ENCODE data around the gene LEKR1. TPM values are rescaled to one million over a fixed set of nuclear protein-coding genes. Genes with fewer than 3 reads are reported as not detected.

Gene LEKR1
- total RNA-seq, 2 donors from 2014 or later: 1.0 to 1.7 TPM

DNA sequence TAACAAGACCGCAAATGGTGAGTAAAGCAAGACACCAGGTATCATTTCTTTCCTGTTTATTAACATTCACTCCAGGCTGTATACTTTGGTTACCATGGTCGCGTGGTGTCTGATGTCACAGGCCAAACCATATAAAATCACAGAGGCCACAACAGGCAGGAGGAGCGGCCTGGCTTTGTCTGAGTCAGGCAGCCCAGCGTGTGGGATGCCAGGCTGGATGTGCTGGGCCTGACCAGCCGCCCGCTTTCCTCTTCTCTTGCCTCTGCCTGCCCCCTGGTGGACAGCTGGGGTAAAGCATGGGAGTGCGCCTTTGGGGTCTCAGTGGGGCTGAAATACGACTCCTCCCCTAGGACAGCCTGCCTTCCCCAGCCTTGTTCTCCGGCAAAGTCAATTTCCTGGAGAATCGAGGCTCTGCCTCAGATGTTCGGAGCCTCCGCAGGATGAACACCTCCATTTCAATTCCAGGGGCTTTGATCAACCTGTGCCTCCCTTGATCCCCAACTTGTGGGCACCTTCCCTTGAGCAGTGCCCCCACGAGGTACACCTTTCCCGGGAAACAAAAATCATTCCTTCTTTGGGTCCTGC lies 255.6 kb downstream of the LEKR1 start:
- Mint-ChIP-seq H3K9me3 (no peaks in the 10 kb centered on the region), H3K4me1 (ENCODE audit: low read depth) (peaks cover 49% of the 10 kb centered on the region), H3K27ac (peak overlapping the region; percentile 35), H3K27me3 (ENCODE audit: low read depth) (no peaks in the 10 kb centered on the region), H3K4me3 (no peak overlapping the region), H3K36me3 (ENCODE audit: insufficient read depth in 2 of 2) (no peaks in the 10 kb centered on the region)
- ATAC-seq (replicated peaks in 1 of 2) (peak; percentile 95), DNase-seq (peak; percentile 88 to 92)

DNA sequence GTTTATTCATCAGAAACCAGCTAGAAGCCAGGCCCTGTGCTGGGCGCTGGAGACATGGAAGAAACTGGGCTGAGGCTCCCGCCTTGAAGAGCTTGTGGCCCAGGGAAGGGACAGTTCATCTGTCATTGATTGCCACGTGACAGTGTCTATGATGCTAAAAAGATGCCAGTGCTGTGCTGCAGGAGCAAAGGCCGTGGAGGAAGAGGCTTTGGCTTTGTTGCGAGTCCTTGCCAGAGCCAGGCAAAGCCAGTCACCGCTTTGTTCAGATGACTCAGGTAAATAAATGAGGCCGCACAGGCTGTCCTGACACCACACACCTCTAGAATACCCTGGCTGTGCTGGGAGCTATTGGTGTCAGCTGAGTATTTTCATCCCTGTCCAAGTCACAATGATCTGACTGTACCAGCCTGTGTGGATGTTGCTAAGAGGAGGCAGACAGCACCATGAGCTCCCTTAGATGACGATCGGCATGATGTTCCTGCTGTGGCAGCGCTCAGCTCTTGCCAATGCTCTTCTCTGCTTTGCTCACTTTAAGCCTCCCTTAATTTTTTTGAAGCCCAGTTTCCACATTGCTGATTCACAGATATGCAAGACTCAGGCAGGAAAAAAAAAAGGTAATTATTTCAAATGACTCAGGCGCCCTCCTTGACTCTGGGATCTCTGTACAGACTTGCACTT lies 256.3 kb downstream of the LEKR1 start:
- DNase-seq: no peak
- Mint-ChIP-seq H3K27ac (no peak overlapping the region), H3K27me3 (ENCODE audit: low read depth) (no peaks in the 10 kb centered on the region), H3K36me3 (ENCODE audit: insufficient read depth in 2 of 2) (no peaks in the 10 kb centered on the region), H3K9me3 (no peaks in the 10 kb centered on the region), H3K4me1 (ENCODE audit: low read depth) (peaks cover 57% of the 10 kb centered on the region), H3K4me3 (no peak overlapping the region)
- no peak for ATAC-seq (replicated peaks in 1 of 2)

DNA sequence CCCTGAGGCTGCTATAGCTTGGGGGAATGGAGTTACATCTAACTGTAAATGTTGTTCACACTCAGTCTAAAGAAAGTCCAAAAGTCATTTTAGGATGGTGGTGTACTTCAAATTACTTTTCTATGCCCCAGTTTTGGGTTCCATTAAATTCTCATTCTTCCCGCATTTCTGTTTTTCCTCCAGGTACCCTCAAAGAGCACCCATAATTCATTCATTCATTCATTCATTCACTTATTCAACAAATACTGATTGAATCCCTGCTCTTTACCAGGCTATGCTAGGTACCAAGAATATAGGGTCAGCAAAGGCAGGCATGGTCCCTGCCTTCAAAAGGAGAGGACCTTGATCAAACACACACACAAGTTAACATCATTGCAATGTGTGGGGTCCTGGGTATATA lies 257.7 kb downstream of the LEKR1 start:
- H3K9me3 Mint-ChIP-seq: no peaks in the 10 kb centered on the region
- ATAC-seq (replicated peaks in 1 of 2) (no peak), DNase-seq (no peak)
- H3K4me3 Mint-ChIP-seq: no peak overlapping the region
- H3K27me3 Mint-ChIP-seq (ENCODE audit: low read depth): no peaks in the 10 kb centered on the region
- no peak overlapping the region for H3K27ac Mint-ChIP-seq
- H3K4me1 Mint-ChIP-seq (ENCODE audit: low read depth): peaks cover 59% of the 10 kb centered on the region
- H3K36me3 Mint-ChIP-seq (ENCODE audit: insufficient read depth in 2 of 2): no peaks in the 10 kb centered on the region

DNA sequence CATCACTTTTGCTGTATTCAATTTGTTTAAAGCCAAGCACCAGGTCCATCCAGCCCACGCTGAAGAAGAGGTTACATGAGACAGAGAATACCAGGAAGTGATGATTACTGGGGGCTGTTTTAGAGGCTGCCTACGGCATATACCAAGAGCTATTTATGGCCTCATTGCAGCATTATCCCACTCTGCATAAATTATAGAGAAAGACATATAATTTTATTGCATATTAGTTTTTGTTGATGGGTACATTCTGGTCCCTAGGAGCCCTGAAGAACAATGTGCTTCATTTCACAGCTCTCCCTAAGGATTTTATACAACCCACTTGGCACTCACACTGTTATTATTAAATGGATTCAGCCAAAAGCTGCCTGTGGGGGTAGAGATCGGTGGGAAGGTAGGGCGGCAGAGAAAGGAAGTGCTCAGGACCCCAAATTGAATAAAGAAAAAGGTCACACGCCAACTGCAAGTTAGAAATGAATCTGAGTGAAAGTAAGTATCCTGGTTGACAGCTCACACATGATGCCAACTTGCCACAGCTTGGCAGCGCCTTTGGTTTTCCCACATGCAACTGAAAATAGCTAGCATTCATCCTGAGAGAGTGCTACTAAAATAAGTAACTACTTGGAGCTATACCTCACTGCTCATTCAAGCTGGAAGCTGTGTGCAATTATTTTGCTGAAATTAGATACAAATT lies 260.1 kb downstream of the LEKR1 start:
- Mint-ChIP-seq H3K27ac (no peak overlapping the region), H3K36me3 (ENCODE audit: insufficient read depth in 2 of 2) (peaks cover 0 to 2% of the 10 kb centered on the region in 2 donors)

DNA sequence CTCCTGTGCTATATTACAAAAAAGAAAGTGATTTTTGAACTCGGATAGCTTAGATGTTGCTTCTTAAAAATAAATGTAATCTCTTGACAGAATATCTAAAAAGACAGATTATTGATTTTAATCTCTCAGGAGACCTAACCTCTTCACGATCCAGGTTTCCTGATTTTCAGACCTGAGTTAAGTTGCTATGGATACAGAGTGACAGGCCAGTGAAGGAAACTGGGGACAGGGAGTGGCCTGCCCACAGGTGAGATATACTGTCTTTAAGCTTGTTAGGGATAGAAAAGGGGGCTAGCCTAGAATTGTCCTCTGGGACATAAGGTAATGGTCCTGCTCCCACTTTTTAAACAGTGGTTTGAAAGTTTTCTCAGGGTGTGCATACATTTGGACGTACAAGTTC lies 260.6 kb downstream of the LEKR1 start:
- Mint-ChIP-seq H3K4me3 (peak overlapping the region; percentile 5 to 26), H3K36me3 (ENCODE audit: insufficient read depth in 2 of 2) (peaks cover 0 to 2% of the 10 kb centered on the region in 2 donors), H3K27me3 (ENCODE audit: low read depth) (no peaks in the 10 kb centered on the region), H3K4me1 (ENCODE audit: low read depth) (peaks cover 74% of the 10 kb centered on the region), H3K9me3 (peaks cover 1 to 9% of the 10 kb centered on the region in 2 donors), H3K27ac (no peak overlapping the region)
- no peak for ATAC-seq (replicated peaks in 1 of 2)
- DNase-seq: no peak

More for the DNA sequence above, 260.1 kb downstream of the LEKR1 start:
- peaks cover 1 to 9% of the 10 kb centered on the region in 2 donors for H3K9me3 Mint-ChIP-seq
- H3K4me3 Mint-ChIP-seq: peak overlapping the region; percentile 5 to 26
- ATAC-seq (replicated peaks in 1 of 2) (no peak), DNase-seq (peak in 1 of 2 donors; percentile 28)
- peaks cover 77% of the 10 kb centered on the region for H3K4me1 Mint-ChIP-seq (ENCODE audit: low read depth)
- H3K27me3 Mint-ChIP-seq (ENCODE audit: low read depth): no peaks in the 10 kb centered on the region

DNA sequence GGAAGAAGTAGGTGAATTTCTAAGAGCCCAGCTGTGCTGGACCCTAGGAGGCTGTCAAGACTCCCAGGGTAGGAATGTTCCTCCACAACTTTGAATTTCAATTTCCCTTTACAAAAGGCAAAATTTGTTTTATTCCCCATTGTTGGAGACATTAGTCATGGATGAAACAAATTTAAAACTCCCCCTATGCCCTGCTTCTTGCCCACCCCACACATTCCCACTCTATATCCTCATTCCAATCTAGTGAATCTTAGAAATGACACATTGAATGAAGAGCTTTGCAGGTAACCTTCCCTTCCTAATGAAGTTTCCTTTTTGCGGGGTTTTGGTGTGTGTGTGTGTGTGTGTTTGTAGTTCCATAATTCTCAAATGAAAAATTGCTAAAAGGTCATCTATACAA lies 261.2 kb downstream of the LEKR1 start:
- ATAC-seq (replicated peaks in 1 of 2) (no peak), DNase-seq (no peak)
- Mint-ChIP-seq H3K4me3 (peak overlapping the region; percentile 15 to 81), H3K27ac (no peak overlapping the region), H3K36me3 (ENCODE audit: insufficient read depth in 2 of 2) (peaks cover 0 to 2% of the 10 kb centered on the region in 2 donors), H3K4me1 (ENCODE audit: low read depth) (peaks cover 75% of the 10 kb centered on the region), H3K27me3 (ENCODE audit: low read depth) (no peaks in the 10 kb centered on the region), H3K9me3 (peaks cover 1 to 9% of the 10 kb centered on the region in 2 donors)

DNA sequence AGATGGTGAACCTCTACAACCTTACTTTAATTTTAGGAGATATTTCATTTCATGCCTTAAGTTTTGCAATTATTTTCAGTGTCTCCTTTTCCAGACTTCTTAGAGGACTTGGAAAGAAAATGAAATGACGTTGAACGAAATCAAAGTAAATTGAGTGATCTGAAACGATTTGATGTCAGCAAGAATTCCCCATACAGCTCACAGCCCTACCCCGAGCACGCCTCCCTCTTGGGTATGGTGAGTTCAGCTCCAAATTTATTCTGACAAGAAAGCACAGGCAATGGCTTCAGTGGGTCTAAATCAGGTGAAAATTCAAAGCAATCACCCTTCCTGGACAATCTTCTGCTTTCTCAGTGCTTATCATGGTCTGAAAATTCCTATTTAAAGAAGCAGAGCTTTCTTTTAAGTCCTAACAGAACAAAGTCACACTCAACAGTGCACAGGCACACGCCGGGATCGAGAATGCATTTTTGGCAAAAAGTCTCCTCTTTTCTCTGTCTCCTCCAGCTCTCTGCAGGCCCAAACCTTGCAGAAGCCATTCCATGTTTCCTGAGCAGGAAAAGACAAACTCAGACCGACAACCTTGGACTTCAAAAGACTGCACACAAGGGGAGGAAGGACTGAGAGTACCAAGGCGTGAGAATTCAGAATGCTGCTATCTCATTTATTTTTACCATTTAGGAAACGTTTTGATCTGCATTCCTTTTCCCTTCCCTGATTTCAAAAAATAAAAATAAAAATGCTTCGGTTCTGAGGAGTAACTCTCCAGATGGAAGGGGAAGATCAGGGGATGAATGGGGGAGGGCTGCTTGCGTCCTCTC lies 261.8 kb downstream of the LEKR1 start:
- Mint-ChIP-seq H3K9me3 (peaks cover 1 to 9% of the 10 kb centered on the region in 2 donors), H3K27me3 (ENCODE audit: low read depth) (no peaks in the 10 kb centered on the region), H3K4me3 (peak overlapping the region; percentile 81 to 86), H3K27ac (peak overlapping the region; percentile 80), H3K4me1 (ENCODE audit: low read depth) (peaks cover 77% of the 10 kb centered on the region), H3K36me3 (ENCODE audit: insufficient read depth in 2 of 2) (peaks cover 1 to 2% of the 10 kb centered on the region in 2 donors)
- DNase-seq (no peak), ATAC-seq (replicated peaks in 1 of 2) (no peak)

DNA sequence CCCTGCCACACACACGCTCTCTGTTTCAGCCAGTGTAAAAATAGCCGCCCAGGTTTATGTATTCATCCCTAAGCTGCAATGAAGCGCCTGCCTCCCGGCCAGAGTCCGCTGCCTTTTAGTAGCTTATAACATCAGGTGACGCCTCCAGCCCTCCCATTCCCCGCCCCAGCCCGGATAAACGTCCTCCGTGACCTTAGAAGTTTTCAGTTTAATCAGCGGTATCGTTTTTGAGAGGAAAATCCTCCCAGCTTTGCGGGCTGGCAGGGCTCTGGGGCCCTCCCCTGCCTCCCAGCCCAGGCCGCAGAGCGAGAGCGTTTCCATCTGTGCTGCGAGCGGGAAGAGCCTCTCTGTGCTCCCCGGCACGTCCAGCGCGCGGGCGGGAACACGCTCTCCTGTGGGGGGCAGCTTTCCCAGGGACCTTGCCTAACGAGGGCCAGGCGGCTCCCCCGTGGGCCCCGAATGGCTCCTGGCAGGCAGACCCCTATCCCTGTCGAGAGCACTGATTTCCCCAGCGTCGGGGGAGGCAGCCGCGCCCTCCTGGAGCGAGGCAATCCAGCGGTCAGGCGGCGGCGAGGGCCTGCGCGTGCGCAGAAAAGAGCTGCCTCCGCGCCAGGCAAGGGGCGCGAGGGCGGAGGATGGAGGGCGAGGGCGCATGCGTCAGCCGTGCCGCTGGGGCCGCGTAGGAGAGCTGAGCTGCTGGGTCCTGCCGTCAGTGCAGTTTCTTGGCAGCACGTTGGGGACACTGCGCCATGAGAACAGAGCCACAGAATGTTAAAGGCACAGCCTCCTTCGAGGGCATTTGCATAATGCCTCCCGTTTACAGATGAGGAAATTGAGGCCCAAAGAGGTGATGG lies 262.7 kb downstream of the LEKR1 start:
- ATAC-seq (replicated peaks in 1 of 2): peak; percentile 87 to 88
- peaks cover 1 to 9% of the 10 kb centered on the region in 2 donors for H3K9me3 Mint-ChIP-seq
- H3K4me3 Mint-ChIP-seq: peak overlapping the region; percentile 81 to 86
- H3K27me3 Mint-ChIP-seq (ENCODE audit: low read depth): no peaks in the 10 kb centered on the region
- DNase-seq: peak; percentile 95 to 96
- peaks cover 1 to 2% of the 10 kb centered on the region in 2 donors for H3K36me3 Mint-ChIP-seq (ENCODE audit: insufficient read depth in 2 of 2)
- H3K4me1 Mint-ChIP-seq (ENCODE audit: low read depth): peaks cover 83% of the 10 kb centered on the region
- peak overlapping the region; percentile 80 for H3K27ac Mint-ChIP-seq

DNA sequence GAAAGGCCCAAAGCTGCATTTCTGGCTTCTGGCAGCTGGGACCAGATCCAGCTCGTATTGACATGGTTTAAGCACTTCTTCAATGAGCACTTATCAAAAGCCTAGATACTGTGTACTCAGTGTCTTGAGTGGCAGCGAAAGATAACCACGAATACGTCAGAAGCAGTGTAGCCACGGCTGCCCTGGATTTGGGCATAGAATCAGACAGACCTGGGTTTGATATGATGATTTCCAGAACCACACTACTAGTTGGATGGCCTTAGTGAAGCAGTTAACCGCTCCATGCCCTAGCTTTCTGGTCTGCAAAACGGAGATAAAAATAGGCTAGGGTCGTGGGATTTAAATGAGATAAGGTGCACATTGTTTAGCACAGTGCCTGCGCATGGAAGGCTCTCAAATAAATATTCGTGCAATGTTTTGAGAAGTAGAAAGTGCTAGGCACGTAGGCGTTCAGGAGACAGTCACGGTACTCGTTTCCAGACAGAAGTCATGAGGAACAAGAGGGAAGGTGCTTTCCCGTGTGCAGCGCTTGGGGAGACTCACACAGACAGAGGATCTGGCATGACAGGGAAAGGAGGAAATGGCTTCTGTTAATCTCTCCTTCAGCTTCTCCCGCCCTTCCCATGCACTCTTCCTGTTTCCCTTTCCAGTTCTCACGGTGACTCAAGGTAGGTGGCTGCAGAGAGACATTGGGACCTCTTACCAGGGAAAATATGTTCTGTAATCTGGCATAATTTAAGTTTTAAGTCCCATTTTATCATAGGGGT lies 263.5 kb downstream of the LEKR1 start:
- H3K27ac Mint-ChIP-seq: peak overlapping the region; percentile 80
- no peak for DNase-seq
- H3K36me3 Mint-ChIP-seq (ENCODE audit: insufficient read depth in 2 of 2): peaks cover 1 to 2% of the 10 kb centered on the region in 2 donors
- H3K4me3 Mint-ChIP-seq: peak overlapping the region; percentile 81 to 86
- ATAC-seq (replicated peaks in 1 of 2): peak; percentile 44 to 47
- H3K9me3 Mint-ChIP-seq: peaks cover 1 to 9% of the 10 kb centered on the region in 2 donors
- no peaks in the 10 kb centered on the region for H3K27me3 Mint-ChIP-seq (ENCODE audit: low read depth)
- H3K4me1 Mint-ChIP-seq (ENCODE audit: low read depth): peaks cover 79% of the 10 kb centered on the region

DNA sequence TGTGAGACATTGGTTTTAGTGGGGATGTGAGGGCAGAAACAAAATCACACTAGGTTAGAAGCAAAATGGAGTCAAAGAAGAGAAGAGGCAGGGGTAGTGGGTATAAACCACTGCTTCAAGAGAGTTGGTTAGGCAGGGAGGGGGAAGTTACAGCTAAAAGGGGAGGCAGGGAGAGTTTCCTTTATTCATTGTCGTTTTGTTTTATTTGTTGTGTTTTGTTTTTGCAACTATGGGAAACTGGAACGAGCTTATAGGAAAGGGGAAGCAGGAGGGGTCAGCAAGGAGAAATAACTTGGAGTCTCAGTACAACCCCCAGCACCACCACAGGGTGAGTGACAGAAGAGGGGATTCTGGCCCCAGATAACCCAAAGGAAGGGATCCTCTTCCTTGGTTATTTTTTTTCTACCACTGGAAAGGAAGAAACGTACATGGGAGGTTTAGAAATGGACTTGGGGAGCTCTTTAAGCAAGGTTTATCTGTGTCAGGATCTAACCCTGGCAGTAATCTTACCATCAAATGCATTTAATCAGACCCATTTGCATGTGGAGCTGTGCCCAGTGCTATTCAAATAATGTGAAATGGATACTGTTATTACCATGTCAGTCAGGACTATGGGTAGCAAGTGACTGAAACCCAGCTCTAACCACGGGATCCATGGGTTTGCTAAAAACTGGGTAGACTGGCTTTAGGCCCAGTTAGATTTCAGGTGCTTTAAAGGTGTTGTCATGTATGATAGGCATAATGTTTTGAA lies 265.1 kb downstream of the LEKR1 start:
- H3K27ac Mint-ChIP-seq: peak overlapping the region; percentile 29
- peak overlapping the region; percentile 28 to 81 for H3K4me3 Mint-ChIP-seq
- H3K36me3 Mint-ChIP-seq (ENCODE audit: insufficient read depth in 2 of 2): peaks cover 1 to 2% of the 10 kb centered on the region in 2 donors
- peaks cover 1 to 9% of the 10 kb centered on the region in 2 donors for H3K9me3 Mint-ChIP-seq
- DNase-seq: no peak
- H3K27me3 Mint-ChIP-seq (ENCODE audit: low read depth): peaks cover 6% of the 10 kb centered on the region
- ATAC-seq (replicated peaks in 1 of 2): no peak
- peaks cover 81% of the 10 kb centered on the region for H3K4me1 Mint-ChIP-seq (ENCODE audit: low read depth)

DNA sequence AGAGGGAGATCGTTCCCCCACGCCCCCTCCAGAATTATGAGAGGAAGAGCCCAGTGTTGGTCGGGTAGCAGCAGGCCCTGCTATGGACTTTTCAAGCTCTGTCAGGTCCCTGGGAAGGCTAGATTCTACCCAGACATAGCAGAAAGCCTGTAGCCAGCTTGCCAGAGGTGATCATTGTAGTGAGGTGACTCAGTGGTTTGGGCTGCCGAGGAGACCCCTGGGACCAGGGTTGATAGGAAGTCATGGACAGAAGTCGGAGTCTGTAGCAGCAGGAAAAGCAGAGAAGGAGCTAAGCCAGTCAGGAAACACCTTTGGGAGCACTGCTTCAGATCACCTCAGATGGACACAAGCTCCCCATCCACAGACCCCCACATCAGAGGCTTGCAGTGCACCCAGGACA lies 266.1 kb downstream of the LEKR1 start:
- peaks cover 71% of the 10 kb centered on the region for H3K4me1 Mint-ChIP-seq (ENCODE audit: low read depth)

More for the DNA sequence above, 266.1 kb downstream of the LEKR1 start:
- H3K9me3 Mint-ChIP-seq: peaks cover 1 to 9% of the 10 kb centered on the region in 2 donors
- peaks cover 1 to 2% of the 10 kb centered on the region in 2 donors for H3K36me3 Mint-ChIP-seq (ENCODE audit: insufficient read depth in 2 of 2)
- no peak for DNase-seq
- peaks cover 6% of the 10 kb centered on the region for H3K27me3 Mint-ChIP-seq (ENCODE audit: low read depth)
- no peak overlapping the region for H3K27ac Mint-ChIP-seq
- peak overlapping the region in 1 of 2 donors; percentile 24 for H3K4me3 Mint-ChIP-seq
- no peak for ATAC-seq (replicated peaks in 1 of 2)

Data from activated T-cell treated with anti-CD3 and anti-CD28 coated beads, Interleukin-2, amount 50 U/mL, for 72 hours (primary cell).